GM12878 (cell line): ENCODE results near the gene C19orf67. TPM values are rescaled to one million over a fixed set of nuclear protein-coding genes. Genes with fewer than 3 reads are reported as not detected.
A peak's percentile ranks its signal among the peaks of the same experiment; 100 is the strongest.

Source experiments
- ATAC-seq: fragments of 200-7000 bp; cut with Tn5 transposase; 3 replicates; pipeline ENCODE4 v1.9.1; 2020; ENCODE audit warnings: mild to moderate bottlenecking, moderate library complexity
- BruUV-seq: library from RNA; stranded (reverse); fragments of 400-500 nt; replicated peaks from 2 replicates; lab custom pipeline; 2021; lab: Mats Ljungman, UMichigan
- CTCF ChIA-PET: fragments of 300-600 bp; sonication (Branson Sonifier 250); formaldehyde crosslinking; extraction: SDS; loops from one replicate; lab custom pipeline; 2021; ENCODE audit warnings: inconsistent platforms; lab: Yijun Ruan, JAX
- POLR2A ChIA-PET: fragments of 350-600 bp; formaldehyde crosslinking; extraction: SDS; loops from one replicate; lab custom pipeline; 2021; ENCODE audit warnings: inconsistent platforms; lab: Charles Lee
- RAD21 ChIA-PET: fragments of 300-600 bp; sonication (Branson Sonifier 250); formaldehyde crosslinking; loops from one replicate; lab custom pipeline; 2023; ENCODE audit warnings: antibody characterized with exemption; ENCODE audit not compliant: unreplicated experiment; lab: Charles Lee
- SMC1A ChIA-PET: fragments of 300-600 bp; sonication (Branson Sonifier 250); formaldehyde crosslinking; loops from one replicate; lab custom pipeline; 2023; ENCODE audit not compliant: unreplicated experiment, uncharacterized antibody; lab: Charles Lee
- DNase-seq: peaks from one replicate; pipeline ENCODE4 v3.0.0-alpha.2; 2011; ENCODE audit warnings: low read depth, low spot score
- FAIRE-seq: peaks from 3 replicates; lab custom pipeline; 2011; peaks lifted over from hg19 to GRCh38; lab: Jason Lieb, UNC
- H2AFZ ChIP-seq: 2 replicates; pipeline ENCODE4 v1.6.0; 2011; ENCODE audit warnings: low read depth, low read length, control low read depth; ENCODE audit not compliant: control insufficient read depth
- H3K27ac ChIP-seq: 2 replicates; pipeline ENCODE4 v1.5.1; 2011; ENCODE audit warnings: control low read depth; ENCODE audit not compliant: control insufficient read depth, insufficient read depth
- H3K27me3 ChIP-seq, 2 experiments: replicated peaks in 1 of 2; 2 replicates each; pipeline versions ENCODE4 v1.6.0 to v1.6.1; 2011; ENCODE audit warnings: low read length in 1 of 2; ENCODE audit not compliant: control insufficient read depth in 2 of 2, insufficient read depth in 2 of 2
- H3K36me3 ChIP-seq, 2 experiments: 2 replicates each; pipeline ENCODE4 v1.5.1; 2011; ENCODE audit warnings: low read length in 1 of 2; ENCODE audit not compliant: control insufficient read depth in 2 of 2, insufficient read depth in 2 of 2
- H3K4me1 ChIP-seq: 2 replicates; pipeline ENCODE4 v1.6.1; 2011; ENCODE audit warnings: mild to moderate bottlenecking, low read length, moderate library complexity, mixed read lengths; ENCODE audit not compliant: control insufficient read depth, insufficient read depth
- H3K4me2 ChIP-seq: 2 replicates; pipeline ENCODE4 v1.6.0; 2011; ENCODE audit warnings: control low read depth; ENCODE audit not compliant: control insufficient read depth, insufficient read depth
- H3K4me3 ChIP-seq: fragments of 200-600 bp; sonication (generic); 2 replicates; pipeline ENCODE4 v1.5.1; 2016
- H3K79me2 ChIP-seq: 2 replicates; pipeline ENCODE4 v1.6.0; 2011; ENCODE audit warnings: low read length; ENCODE audit not compliant: control insufficient read depth, insufficient read depth
- H3K9ac ChIP-seq: 2 replicates; pipeline ENCODE4 v1.8.0; 2011; ENCODE audit warnings: low read length, control low read depth, mixed read lengths; ENCODE audit not compliant: control insufficient read depth, insufficient read depth
- H3K9me3 ChIP-seq: replicated peaks from 3 replicates; pipeline ENCODE4 v1.5.1; 2011; ENCODE audit warnings: mild to moderate bottlenecking, low read length; ENCODE audit not compliant: control insufficient read depth, insufficient read depth
- H4K20me1 ChIP-seq: 2 replicates; pipeline ENCODE4 v1.6.0; 2011; ENCODE audit not compliant: control insufficient read depth, insufficient read depth
- CBX3 ChIP-seq: fragments of 200-600 bp; sonication (generic); IDR thresholded peaks from 2 replicates; pipeline ENCODE4 v1.6.1; 2016; ENCODE audit warnings: low read depth, borderline replicate concordance
- EED ChIP-seq: sonication (generic); IDR thresholded peaks from 2 replicates; pipeline ENCODE4 v1.6.1; 2016; ENCODE audit warnings: antibody characterized with exemption, low read depth
- GABPA ChIP-seq: IDR thresholded peaks from 2 replicates; pipeline ENCODE4 v1.6.1; 2014; ENCODE audit warnings: antibody characterized with exemption, low read depth, mild to moderate bottlenecking, inconsistent platforms
- HDAC2 ChIP-seq: fragments of 200-600 bp; sonication (generic); IDR thresholded peaks from 2 replicates; pipeline ENCODE4 v1.6.1; 2017
- IKZF1 ChIP-seq: fragments of 450-650 bp; conservative IDR thresholded peaks from 2 replicates; pipeline ENCODE4 v1.6.1; 2017; ENCODE audit warnings: antibody characterized with exemption, mild to moderate bottlenecking
- JUND ChIP-seq: IDR thresholded peaks from 2 replicates; pipeline ENCODE4 v1.6.1; 2012; ENCODE audit warnings: low read depth, mild to moderate bottlenecking, low read length, improper control_type of control experiment, moderate library complexity
- NFIC ChIP-seq: IDR thresholded peaks from 2 replicates; pipeline ENCODE4 v1.6.1; 2012; ENCODE audit warnings: low read depth, mild to moderate bottlenecking, inconsistent platforms, low read length, moderate library complexity
- NFXL1 ChIP-seq: fragments of 450-650 bp; IDR thresholded peaks from 2 replicates; pipeline ENCODE4 v1.6.1; 2017; ENCODE audit warnings: antibody characterized with exemption, mild to moderate bottlenecking, borderline replicate concordance
- NR2F1 ChIP-seq: fragments of 450-650 bp; conservative IDR thresholded peaks from 2 replicates; pipeline ENCODE4 v1.6.1; 2017; ENCODE audit warnings: mild to moderate bottlenecking
- PAX5 ChIP-seq: IDR thresholded peaks from 2 replicates; pipeline ENCODE4 v1.6.1; 2011; ENCODE audit warnings: low read depth, low read length, borderline replicate concordance
- RCOR1 ChIP-seq: conservative IDR thresholded peaks from 2 replicates; pipeline ENCODE4 v1.6.1; 2012; ENCODE audit warnings: low read depth, low read length, improper control_type of control experiment
- RELB ChIP-seq: fragments of 450-650 bp; IDR thresholded peaks from 2 replicates; pipeline ENCODE4 v1.6.1; 2017; ENCODE audit warnings: low read depth, mild to moderate bottlenecking, moderate library complexity
- SIX5 ChIP-seq: IDR thresholded peaks from 2 replicates; pipeline ENCODE4 v1.6.1; 2011; ENCODE audit warnings: mild to moderate bottlenecking, low read depth, low read length, moderate library complexity; ENCODE audit not compliant: severe bottlenecking
- YY1 ChIP-seq: IDR thresholded peaks from 2 replicates; pipeline ENCODE4 v1.6.1; 2011; ENCODE audit warnings: low read depth, mild to moderate bottlenecking, low read length
- ZNF24 ChIP-seq: fragments of 450-650 bp; IDR thresholded peaks from 2 replicates; pipeline ENCODE4 v1.6.1; 2017; ENCODE audit warnings: antibody characterized with exemption, mild to moderate bottlenecking
- WGBS: methylation state at CpG from one replicate; pipeline ENCODE4 v1.1.6; 2016; ENCODE audit warnings: low lambda C conversion rate; ENCODE audit not compliant: insufficient replicate concordance, insufficient coverage; ENCODE audit errors: missing lambda C conversion rate; 5-methylcytosine and 5-hydroxymethylcytosine counted together
- in situ Hi-C: fragments of 300-500 bp; cut with MboI; formaldehyde crosslinking; loops from 9 replicates; pipeline ENCODE4 v1.14.3; 2018; ENCODE audit warnings: mixed read lengths
- intact Hi-C: fragments of 100-400 bp; cut with micrococcal nuclease; formaldehyde crosslinking; loops from one replicate; pipeline ENCODE4 v1.14.2; 2022; ENCODE audit not compliant: unreplicated experiment
- polyA plus RNA-seq, 11 experiments: library from polyadenylated mRNA; depleted of rRNA in 4 of 11; unstranded in 6 of 11; stranded (reverse) in 5 of 11; fragments of >200 nt; fragmentation: Nextera tagmentation in 4 of 11; fragmentation: Illumina TruSeq in 1 of 11; extraction: Ambion mirVana in 4 of 11; extraction: Trizol in 1 of 11; gene quantifications; 1 replicate in 1 of 11; 2 replicates in 10 of 11; pipeline versions ENCODE4 v1.2.1 to v1.2.3, GENCODE V29; 2011 to 2016; ENCODE audit warnings: inconsistent platforms in 2 of 11, missing spikeins in 2 of 11, low read depth in 1 of 11
- total RNA-seq, 4 experiments: library from RNA; depleted of rRNA in 3 of 4; stranded (reverse); fragments of >200 nt in 3 of 4; fragmentation: Illumina TruSeq in 1 of 4; extraction: Trizol in 1 of 4; gene quantifications; 2 replicates each; pipeline versions ENCODE4 v1.2.1 to v1.2.3, GENCODE V29; 2013 to 2021

The C19orf67 gene
- total and polyA plus RNA-seq, 10 of the 15 experiments (the other 5 are each of a cell fraction or from before 2014, with no cell fraction given), result 0.14 TPM; not detected in 9

- intact Hi-C loops, result no loop called here
- POLR2A ChIA-PET, result interaction anchor here (1.1 to 2.0 kb wide), 3 partner anchors 22 to 161 kb away, joined by 3 to 7 read pairs (median 4); partner anchors contain the start of gene ASF1B
- peaks cover 16% of the 10 kb centered on the region for H3K4me1 ChIP-seq
These were observed 28.9 kb upstream of the C19orf67 start for GRCh38 chr19:14114439-14114838.

GRCh38 chr19:14113762-14114414 lies 28.3 kb upstream of the C19orf67 start:
- peaks cover 8% of the 10 kb centered on the region for H3K79me2 ChIP-seq
- no peak for FAIRE-seq
- DNase-seq, result no peak
- TF ChIP-seq CBX3 (no peak), EED (no peak), NR2F1 (no peak), YY1 (0 out of 2 replicates have a peak, but pooled peaks have one; percentile 42), NFXL1 (no peak), JUND (no peak), RCOR1 (no peak), GABPA (no peak), HDAC2 (no peak), IKZF1 (0 out of 2 replicates have a peak, but pooled peaks have one; percentile 3), SIX5 (no peak), RELB (no peak), PAX5 (no peak), NFIC (no peak)

More at GRCh38 chr19:14114439-14114838, 28.9 kb upstream of the C19orf67 start:
- no peak for DNase-seq
- TF ChIP-seq IKZF1 (0 out of 2 replicates have a peak, but pooled peaks have one; percentile 12), ZNF24 (no peak)
- Histone ChIP-seq H3K36me3 (peaks cover 0 to 2% of the 10 kb centered on the region in 2 experiments; a peak in 1 of 4 replicates), H3K4me2 (no peak overlapping the region), H3K9ac (no peak overlapping the region), H3K27ac (no peak overlapping the region), H3K79me2 (peaks cover 8% of the 10 kb centered on the region), H4K20me1 (no peaks in the 10 kb centered on the region), H3K9me3 (no peaks in the 10 kb centered on the region), H3K27me3 (no peaks in the 10 kb centered on the region), H2AFZ (no peak overlapping the region), H3K4me3 (no peak overlapping the region)
- RAD21 ChIA-PET, result interaction anchor here (0.7 to 3.0 kb wide), 7 partner anchors 8 to 235 kb away, joined by 3 to 14 read pairs (median 8); partner anchors contain the start of genes ASF1B and IL27RA
- SMC1A ChIA-PET, result interaction anchor here (0.6 to 3.0 kb wide), 6 partner anchors 11 to 43 kb away, joined by 3 to 14 read pairs (median 5); partner anchors contain the start of genes ASF1B and MISP3
- ATAC-seq, result no peak
- CTCF ChIA-PET, result interaction anchor here (0.9 to 5.3 kb wide), 21 partner anchors 8 to 318 kb away, joined by 3 to 38 read pairs (median 5); partner anchors contain the start of genes ASF1B, C19orf67, DCAF15 and MISP3
- no peak for FAIRE-seq
- in situ Hi-C loops, result no loop called here
- no TSS peak for BruUV-seq
- 88% methylated on average over 7 of the region's 7 CpGs for WGBS

More at GRCh38 chr19:14113762-14114414, 28.3 kb upstream of the C19orf67 start:
- in situ Hi-C loops (no loop called here), intact Hi-C loops (no loop called here)
- BruUV-seq, result no TSS peak
- peaks cover 0 to 1% of the 10 kb centered on the region in 2 experiments; a peak in 1 of 4 replicates for H3K36me3 ChIP-seq
- no peak overlapping the region for H3K4me2 ChIP-seq
- WGBS, result 83% methylated on average over 18 of the region's 18 CpGs
- no peak for ATAC-seq
- H2AFZ ChIP-seq, result no peak overlapping the region
- SMC1A ChIA-PET, result interaction anchor here (1.0 to 3.0 kb wide), 4 partner anchors 10 to 42 kb away, joined by 3 to 14 read pairs (median 7); partner anchors contain the start of genes ASF1B and MISP3
- H3K27me3 ChIP-seq, result no peaks in the 10 kb centered on the region
- no peak overlapping the region for H3K9ac ChIP-seq
- H3K4me3 ChIP-seq, result no peak overlapping the region
- no peaks in the 10 kb centered on the region for H3K9me3 ChIP-seq
- peaks cover 14% of the 10 kb centered on the region for H3K4me1 ChIP-seq
- no peaks in the 10 kb centered on the region for H4K20me1 ChIP-seq
- CTCF ChIA-PET, result interaction anchor here (0.9 to 5.3 kb wide), 19 partner anchors 8 to 233 kb away, joined by 3 to 38 read pairs (median 6); partner anchors contain the start of genes ASF1B, C19orf67, DCAF15 and MISP3
- POLR2A ChIA-PET, result interaction anchor here (1.1 to 2.3 kb wide), 3 partner anchors 21 to 161 kb away, joined by 3 to 8 read pairs (median 4); no protein-coding TSS in a partner anchor
- H3K27ac ChIP-seq, result no peak overlapping the region
- RAD21 ChIA-PET, result interaction anchor here (0.7 to 3.0 kb wide), 7 partner anchors 9 to 235 kb away, joined by 3 to 14 read pairs (median 8); partner anchors contain the start of genes ASF1B and IL27RA
